ENCODE results near the gene GULP1. TPM values are rescaled to one million over a fixed set of nuclear protein-coding genes. Genes with fewer than 3 reads are reported as not detected.

The GULP1 gene
- 10 to 100 TPM; 50.9 to 56.1 (median 53.5) TPM for total RNA-seq
- polyA plus RNA-seq, result 10 to 100 TPM in 2 of 3 donors, 1 to 10 TPM in 1; 3.5 to 12.9 (median 10.8) TPM

DNA sequence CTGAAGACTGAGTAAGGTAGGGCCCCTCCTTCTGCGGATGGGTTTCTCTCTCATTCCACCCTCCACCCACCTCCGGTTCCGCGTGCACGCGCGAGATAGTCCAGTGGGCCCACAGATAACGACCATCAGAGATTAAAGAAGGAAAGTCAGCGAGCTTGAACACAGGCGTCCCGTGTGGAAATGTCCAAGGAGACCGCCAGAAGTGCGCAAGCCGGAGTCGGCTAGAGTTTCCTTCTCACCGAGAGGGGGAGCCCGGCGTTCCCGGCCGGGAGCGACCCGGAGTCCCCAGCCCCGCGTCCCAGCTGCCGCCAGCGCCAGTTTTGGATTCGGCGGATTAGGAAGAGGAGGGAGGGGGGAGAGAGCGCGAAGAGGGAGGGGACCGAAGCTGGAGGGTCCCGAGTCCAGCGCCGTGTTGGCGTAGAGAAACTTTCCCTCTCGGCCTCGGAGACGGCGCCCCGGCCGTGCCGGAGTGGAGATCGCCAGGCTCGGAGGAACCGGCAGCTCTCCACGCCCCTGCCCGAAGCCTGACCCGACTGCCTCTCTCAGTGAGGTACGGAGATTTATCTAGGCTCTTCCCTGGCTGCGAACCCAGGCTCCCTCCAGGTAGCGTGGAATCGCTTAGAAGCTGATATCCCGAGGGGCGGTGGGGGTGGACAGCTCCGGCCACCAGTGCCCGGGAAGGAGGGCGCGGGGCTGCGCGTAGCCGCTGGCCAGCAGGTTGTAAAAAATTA is at the start of gene GULP1:
Gene GULP1 (plus strand): TSS at position 258 of the 731 bp plus-strand sequence. CDS start 185,829 bp downstream, outside the sequence.
- intact Hi-C loops (cut with DNase I), result loop anchor here (1.0 to 5.0 kb wide), 3 partner anchors 76 to 683 kb away; partner anchors contain the start of gene COL3A1
- H3K27me3 ChIP-seq, result no peaks in the 10 kb centered on the region
- DNase-seq, result peak; percentile 90
- peak within 1 kb of the TSS; percentile 77 to 90 (median 84) for H3K4me3 ChIP-seq
- H3K4me1 ChIP-seq, result peaks cover 0 to 33% (median 26%) of the 10 kb centered on the region in 4 donors
- H3K27ac ChIP-seq, result peak within 1 kb of the TSS; percentile 92 to 98 (median 95)
- H3K36me3 ChIP-seq, result no peaks in the 10 kb centered on the region
- 1 to 2% methylated on average over 61 of the region's 61 CpGs for WGBS, 2 donors
- TF ChIP-seq CTCF (IDR thresholded peaks at IDR 0.05) (peak; percentile 39 to 72 (median 57)), EP300 (IDR thresholded peaks at IDR 0.05) (no peak), POLR2AphosphoS5 (IDR thresholded peaks at IDR 0.05) (peak in 3 of 4 donors; percentile 28 to 67 (median 53)), POLR2A (IDR thresholded peaks at IDR 0.05) (no peak)
- no peaks in the 10 kb centered on the region for H3K9me3 ChIP-seq

DNA sequence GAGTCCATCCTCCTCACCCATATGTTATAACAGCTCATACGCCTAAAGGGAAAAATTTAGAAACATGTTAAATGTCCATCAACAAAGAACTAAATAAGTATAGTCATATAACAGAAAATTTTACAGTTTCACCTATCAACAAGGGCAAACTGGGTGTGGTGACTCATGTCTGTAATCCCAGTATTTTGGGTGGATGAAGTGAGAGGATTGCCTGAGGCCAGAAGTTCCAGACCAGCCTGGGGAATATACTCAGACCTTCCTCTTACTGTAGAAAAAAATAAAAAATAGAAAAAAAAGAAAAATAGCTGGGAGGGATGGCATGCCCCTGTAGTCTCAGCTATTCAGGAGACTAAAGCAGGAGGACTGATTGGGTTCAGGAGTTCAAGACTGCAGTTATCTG is 48.3 kb upstream of the GULP1 start:
- no peaks in the 10 kb centered on the region for H3K4me1 ChIP-seq
- no peaks in the 10 kb centered on the region for H3K27me3 ChIP-seq
- no peaks in the 10 kb centered on the region for H3K36me3 ChIP-seq
- H3K27ac ChIP-seq, result no peak overlapping the region
- DNase-seq, result no peak
- intact Hi-C loops (cut with DNase I), result no loop called here
- TF ChIP-seq EP300 (IDR thresholded peaks at IDR 0.05), result no peak
- no peak for TF ChIP-seq POLR2AphosphoS5 (IDR thresholded peaks at IDR 0.05)
- no peak overlapping the region for H3K4me3 ChIP-seq
- WGBS, 2 donors, result 81 to 94% methylated on average over 1 of the region's 1 CpG
- H3K9me3 ChIP-seq, result peaks cover 0 to 1% (median 0%) of the 10 kb centered on the region in 4 donors

- H3K4me1 ChIP-seq, result no peaks in the 10 kb centered on the region
- H3K27ac ChIP-seq, result no peak overlapping the region
- peaks cover 0 to 1% (median 0%) of the 10 kb centered on the region in 4 donors for H3K9me3 ChIP-seq
- no peaks in the 10 kb centered on the region for H3K36me3 ChIP-seq
- no peaks in the 10 kb centered on the region for H3K27me3 ChIP-seq
- TF ChIP-seq POLR2A (IDR thresholded peaks at IDR 0.05), result no peak
- TF ChIP-seq EP300 (IDR thresholded peaks at IDR 0.05), result no peak
- no peak for TF ChIP-seq CTCF (IDR thresholded peaks at IDR 0.05)
- TF ChIP-seq POLR2AphosphoS5 (IDR thresholded peaks at IDR 0.05), result no peak
- no peak for DNase-seq
- intact Hi-C loops (cut with DNase I), result no loop called here
- H3K4me3 ChIP-seq, result no peak overlapping the region
- WGBS, 2 donors, result 49 to 78% methylated on average over 3 of the region's 3 CpGs
Measured at GRCh38 chr2:188244383-188244782, 47.3 kb upstream of the GULP1 start.

GRCh38 chr2:188245230-188245629 is 46.4 kb upstream of the GULP1 start:
- no peak for DNase-seq
- Histone ChIP-seq H3K27me3 (no peaks in the 10 kb centered on the region), H3K4me3 (no peak overlapping the region), H3K27ac (no peak overlapping the region), H3K9me3 (peaks cover 0 to 1% (median 0%) of the 10 kb centered on the region in 4 donors), H3K36me3 (no peaks in the 10 kb centered on the region), H3K4me1 (no peaks in the 10 kb centered on the region)
- WGBS, 2 donors, result 86 to 92% methylated on average over 5 of the region's 5 CpGs
- TF ChIP-seq POLR2AphosphoS5 (IDR thresholded peaks at IDR 0.05) (no peak), POLR2A (IDR thresholded peaks at IDR 0.05) (no peak), EP300 (IDR thresholded peaks at IDR 0.05) (no peak), CTCF (IDR thresholded peaks at IDR 0.05) (no peak)
- intact Hi-C loops (cut with DNase I), result no loop called here

GRCh38 chr2:188248513-188248912 is 43.2 kb upstream of the GULP1 start:
- no peaks in the 10 kb centered on the region for H3K36me3 ChIP-seq
- 90 to 92% methylated on average over 2 of the region's 2 CpGs for WGBS, 2 donors
- H3K9me3 ChIP-seq, result peaks cover 0 to 1% (median 0%) of the 10 kb centered on the region in 4 donors
- TF ChIP-seq POLR2A (IDR thresholded peaks at IDR 0.05), result no peak
- no peak for TF ChIP-seq CTCF (IDR thresholded peaks at IDR 0.05)
- no peak for TF ChIP-seq POLR2AphosphoS5 (IDR thresholded peaks at IDR 0.05)
- no peak for TF ChIP-seq EP300 (IDR thresholded peaks at IDR 0.05)
- no peak overlapping the region for H3K4me3 ChIP-seq
- H3K27me3 ChIP-seq, result no peaks in the 10 kb centered on the region
- intact Hi-C loops (cut with DNase I), result no loop called here
- no peak for DNase-seq
- H3K27ac ChIP-seq, result no peak overlapping the region
- no peaks in the 10 kb centered on the region for H3K4me1 ChIP-seq
